CD4-positive, alpha-beta memory T cell (primary cell): ENCODE data around the gene PPP1R27. TPM values are rescaled to one million over a fixed set of nuclear protein-coding genes. Genes with fewer than 3 reads are reported as not detected.
A peak's percentile ranks its signal among the peaks of the same experiment; 100 is the strongest.

Experiments used
- CTCF ChIA-PET: fragments of 350-600 bp; sonication (Branson Sonifier 250); formaldehyde crosslinking; loops from one replicate; lab custom pipeline; 2021; ENCODE audit warnings: inconsistent platforms; ENCODE audit not compliant: partially characterized antibody; lab: Charles Lee
- POLR2A ChIA-PET: fragments of 350-600 bp; sonication (Branson Sonifier 250); formaldehyde crosslinking; loops from one replicate; lab custom pipeline; 2021; ENCODE audit not compliant: partially characterized antibody; lab: Charles Lee
- DNase-seq, 5 donors: peaks; one replicate each; pipeline versions ENCODE4 v3.0.0 to v3.0.0-alpha.2; 2020 to 2022; ENCODE audit warnings: mixed read lengths in 1 of 5
- H3K27ac ChIP-seq: one replicate; pipeline ENCODE4 v1.7.0; 2013; ENCODE audit warnings: low read depth, low read length
- H3K27me3 ChIP-seq: 2 replicates; pipeline ENCODE4 v1.7.0; 2013; ENCODE audit warnings: mild to moderate bottlenecking, low read length, moderate library complexity; ENCODE audit not compliant: insufficient read depth
- H3K36me3 ChIP-seq: 2 replicates; pipeline ENCODE4 v1.7.0; 2013; ENCODE audit warnings: mild to moderate bottlenecking, low read length, moderate library complexity; ENCODE audit not compliant: insufficient read depth
- H3K4me1 ChIP-seq: 2 replicates; pipeline ENCODE4 v1.7.0; 2013; ENCODE audit warnings: mild to moderate bottlenecking, low read length, moderate library complexity; ENCODE audit not compliant: insufficient read depth
- H3K4me3 ChIP-seq, 2 donors: one replicate each; pipeline ENCODE4 v1.7.0; 2013; ENCODE audit warnings: low read length in 2 of 2, mild to moderate bottlenecking in 1 of 2
- H3K9me3 ChIP-seq, 2 donors: one replicate each; pipeline ENCODE4 v1.7.0; 2013; ENCODE audit warnings: low read length in 2 of 2, control low read depth in 1 of 2; ENCODE audit not compliant: control insufficient read depth in 1 of 2
- H3K27ac Mint-ChIP-seq, 7 donors: one replicate each; pipeline ENCODE4 v1.8.0; 2020 to 2021; ENCODE audit warnings: mixed read lengths in 7 of 7, mild to moderate bottlenecking in 6 of 7, inconsistent platforms in 3 of 7, moderate library complexity in 3 of 7
- H3K27me3 Mint-ChIP-seq, 2 donors: one replicate each; pipeline ENCODE4 v1.8.0; 2020 to 2021; ENCODE audit warnings: mixed read lengths in 2 of 2
- H3K36me3 Mint-ChIP-seq, 2 donors: one replicate each; pipeline ENCODE4 v1.8.0; 2020 to 2021; ENCODE audit warnings: mixed read lengths in 2 of 2, inconsistent platforms in 1 of 2, mild to moderate bottlenecking in 1 of 2
- H3K4me1 Mint-ChIP-seq, 4 donors: one replicate each; pipeline ENCODE4 v1.8.0; 2020 to 2021; ENCODE audit warnings: mixed read lengths in 4 of 4, mild to moderate bottlenecking in 1 of 4
- H3K4me3 Mint-ChIP-seq, 8 donors: one replicate each; pipeline ENCODE4 v1.8.0; 2020 to 2021; ENCODE audit warnings: mixed read lengths in 8 of 8, mild to moderate bottlenecking in 7 of 8, moderate library complexity in 6 of 8, inconsistent platforms in 3 of 8
- H3K9me3 Mint-ChIP-seq, 8 donors: one replicate each; pipeline ENCODE4 v1.8.0; 2020 to 2021; ENCODE audit warnings: mixed read lengths in 8 of 8, mild to moderate bottlenecking in 5 of 8, inconsistent platforms in 3 of 8, moderate library complexity in 1 of 8
- intact Hi-C: fragments of 100-400 bp; cut with micrococcal nuclease; formaldehyde crosslinking; loops from one replicate; pipeline ENCODE4 v1.15.1; 2023
- polyA plus RNA-seq, 2 donors: library from polyadenylated mRNA; unstranded; fragments of 300-500 nt; fragmentation: Illumina TruSeq; gene quantifications; one replicate each; pipeline ENCODE4 v1.2.3, GENCODE V29; 2021
- total RNA-seq, 2 experiments: library from RNA; stranded (reverse); gene quantifications; one replicate each; pipeline ENCODE4 v1.2.3, GENCODE V29; 2021

Gene PPP1R27
- total and polyA plus RNA-seq, 4 experiments from 2014 or later = 0.18 TPM; not detected in 3

GRCh38 chr17:81854974-81855774, 20.3 kb upstream of the PPP1R27 start:
- no peak overlapping the region for H3K4me3 ChIP-seq
- no peaks in the 10 kb centered on the region for H3K27me3 ChIP-seq
- peaks cover 23% of the 10 kb centered on the region for H3K4me1 ChIP-seq
- Mint-ChIP-seq H3K27ac (peak overlapping the region in 1 of 7 donors; percentile 57), H3K27me3 (no peaks in the 10 kb centered on the region), H3K4me3 (no peak overlapping the region), H3K9me3 (no peaks in the 10 kb centered on the region), H3K4me1 (peaks cover 4 to 39% (median 9%) of the 10 kb centered on the region in 4 donors), H3K36me3 (peaks cover 15 to 52% of the 10 kb centered on the region in 2 donors)
- H3K27ac ChIP-seq = no peak overlapping the region
- peaks cover 46% of the 10 kb centered on the region for H3K36me3 ChIP-seq
- intact Hi-C loops = no loop called here
- CTCF ChIA-PET = interaction anchor here (1.3 kb wide), 1 partner anchor 175 kb away, joined by 4 read pairs; no protein-coding TSS in a partner anchor
- POLR2A ChIA-PET = interaction anchor here (0.7 to 1.3 kb wide), 5 partner anchors 10 to 284 kb away, joined by 3 to 6 read pairs (median 4); no protein-coding TSS in a partner anchor
- no peaks in the 10 kb centered on the region for H3K9me3 ChIP-seq
- DNase-seq = no peak

GRCh38 chr17:81852237-81852636, 17.4 kb upstream of the PPP1R27 start:
- H3K36me3 Mint-ChIP-seq = peaks cover 11 to 42% of the 10 kb centered on the region in 2 donors

GRCh38 chr17:81851423-81851822, 16.6 kb upstream of the PPP1R27 start:
- Histone ChIP-seq H3K27ac (no peak overlapping the region), H3K9me3 (no peaks in the 10 kb centered on the region), H3K36me3 (peaks cover 51% of the 10 kb centered on the region), H3K27me3 (no peaks in the 10 kb centered on the region), H3K4me3 (no peak overlapping the region), H3K4me1 (no peaks in the 10 kb centered on the region)
- H3K36me3 Mint-ChIP-seq = peaks cover 11 to 48% of the 10 kb centered on the region in 2 donors
- no peak overlapping the region for H3K27ac Mint-ChIP-seq
- H3K9me3 Mint-ChIP-seq = no peaks in the 10 kb centered on the region
- intact Hi-C loops = no loop called here
- CTCF ChIA-PET = interaction anchor here (0.8 kb wide), 1 partner anchor 14 kb away, joined by 6 read pairs; no protein-coding TSS in a partner anchor
- DNase-seq = no peak
- H3K4me3 Mint-ChIP-seq = no peak overlapping the region
- POLR2A ChIA-PET = interaction anchor here (1.1 kb wide), 1 partner anchor 10 kb away, joined by 4 read pairs; no protein-coding TSS in a partner anchor
- H3K27me3 Mint-ChIP-seq = no peaks in the 10 kb centered on the region
- peaks cover 0 to 13% (median 0%) of the 10 kb centered on the region in 4 donors for H3K4me1 Mint-ChIP-seq

More at GRCh38 chr17:81852237-81852636, 17.4 kb upstream of the PPP1R27 start:
- Histone ChIP-seq H3K4me3 (no peak overlapping the region), H3K9me3 (no peaks in the 10 kb centered on the region), H3K27me3 (no peaks in the 10 kb centered on the region), H3K27ac (no peak overlapping the region), H3K4me1 (no peaks in the 10 kb centered on the region), H3K36me3 (peaks cover 43% of the 10 kb centered on the region)
- no peak overlapping the region for H3K4me3 Mint-ChIP-seq
- intact Hi-C loops = no loop called here
- POLR2A ChIA-PET = interaction anchor here (1.1 kb wide), 2 partner anchors 9 to 20 kb away, joined by 3 to 4 read pairs; partner anchors contain the start of gene MCRIP1
- CTCF ChIA-PET = interaction anchor here (0.8 kb wide), 1 partner anchor 15 kb away, joined by 6 read pairs; no protein-coding TSS in a partner anchor
- DNase-seq = no peak
- no peaks in the 10 kb centered on the region for H3K9me3 Mint-ChIP-seq
- H3K4me1 Mint-ChIP-seq = peaks cover 0 to 15% (median under 1%) of the 10 kb centered on the region in 4 donors
- no peaks in the 10 kb centered on the region for H3K27me3 Mint-ChIP-seq
- H3K27ac Mint-ChIP-seq = no peak overlapping the region

- H3K4me3 ChIP-seq = no peak overlapping the region
- H3K4me1 ChIP-seq = no peaks in the 10 kb centered on the region
- Mint-ChIP-seq H3K36me3 (peaks cover 23 to 52% of the 10 kb centered on the region in 2 donors), H3K9me3 (no peaks in the 10 kb centered on the region), H3K4me3 (no peak overlapping the region), H3K27me3 (no peaks in the 10 kb centered on the region), H3K27ac (no peak overlapping the region), H3K4me1 (peaks cover 0 to 4% (median 0%) of the 10 kb centered on the region in 4 donors)
- no peak overlapping the region for H3K27ac ChIP-seq
- DNase-seq = no peak
- H3K9me3 ChIP-seq = no peaks in the 10 kb centered on the region
- intact Hi-C loops = no loop called here
- ChIA-PET CTCF (no interaction called here), POLR2A (no interaction called here)
- peaks cover 60% of the 10 kb centered on the region for H3K36me3 ChIP-seq
- no peaks in the 10 kb centered on the region for H3K27me3 ChIP-seq
Measured at GRCh38 chr17:81849457-81849856, 14.6 kb upstream of the PPP1R27 start.

GRCh38 chr17:81846743-81847689, 12.2 kb upstream of the PPP1R27 start:
- H3K4me1 Mint-ChIP-seq = no peaks in the 10 kb centered on the region
- Histone ChIP-seq H3K4me1 (no peaks in the 10 kb centered on the region), H3K27me3 (no peaks in the 10 kb centered on the region), H3K9me3 (no peaks in the 10 kb centered on the region), H3K4me3 (no peak overlapping the region), H3K27ac (no peak overlapping the region), H3K36me3 (peaks cover 50% of the 10 kb centered on the region)
- H3K27ac Mint-ChIP-seq = no peak overlapping the region
- no peak overlapping the region for H3K4me3 Mint-ChIP-seq
- no peaks in the 10 kb centered on the region for H3K27me3 Mint-ChIP-seq
- no peak for DNase-seq
- CTCF ChIA-PET = no interaction called here
- H3K9me3 Mint-ChIP-seq = peaks cover 0 to 2% (median 0%) of the 10 kb centered on the region in 8 donors
- POLR2A ChIA-PET = interaction anchor here (0.6 to 0.9 kb wide), 2 partner anchors 14 to 112 kb away, joined by 3 read pairs; partner anchors contain the start of gene MCRIP1
- intact Hi-C loops = no loop called here
- H3K36me3 Mint-ChIP-seq = peaks cover 26 to 42% of the 10 kb centered on the region in 2 donors

GRCh38 chr17:81845881-81846742, 11.3 kb upstream of the PPP1R27 start:
- no peak for DNase-seq
- CTCF ChIA-PET = no interaction called here

More at GRCh38 chr17:81845881-81846742, 11.3 kb upstream of the PPP1R27 start:
- Mint-ChIP-seq H3K36me3 (peaks cover 19 to 33% of the 10 kb centered on the region in 2 donors), H3K27ac (no peak overlapping the region), H3K9me3 (peaks cover 0 to 2% (median 0%) of the 10 kb centered on the region in 8 donors), H3K4me1 (no peaks in the 10 kb centered on the region), H3K4me3 (no peak overlapping the region), H3K27me3 (no peaks in the 10 kb centered on the region)
- intact Hi-C loops = no loop called here
- Histone ChIP-seq H3K4me1 (no peaks in the 10 kb centered on the region), H3K27ac (no peak overlapping the region), H3K27me3 (no peaks in the 10 kb centered on the region), H3K36me3 (peaks cover 41% of the 10 kb centered on the region), H3K9me3 (no peaks in the 10 kb centered on the region), H3K4me3 (no peak overlapping the region)
- POLR2A ChIA-PET = interaction anchor here (1.7 kb wide), 1 partner anchor 9 kb away, joined by 4 read pairs; no protein-coding TSS in a partner anchor
